Measurements from ENCODE around the gene CAMTA1.

Gene CAMTA1

GRCh38 chr1:7105269-7105668, 320.0 kb downstream of the CAMTA1 start:
- Histone ChIP-seq H3K27ac (ENCODE audit: extremely low read depth, low read depth, low read length) (no peak overlapping the region), H3K4me3 (ENCODE audit: low read depth, low read length) (no peak overlapping the region), H3K36me3 (ENCODE audit: control insufficient read depth in 2 of 2, insufficient read depth in 1 of 2, low read length in 2 of 2) (no peaks in the 10 kb centered on the region), H3K4me1 (ENCODE audit: control insufficient read depth, insufficient read depth, low read length) (no peaks in the 10 kb centered on the region), H3K9me3 (ENCODE audit: control insufficient read depth, insufficient read depth, low read depth, low read length) (no peaks in the 10 kb centered on the region)
- CTCF ChIA-PET: interaction anchor here (0.6 to 0.7 kb wide), 2 partner anchors 211 to 363 kb away, joined by 3 to 4 read pairs; no protein-coding TSS in a partner anchor
- TF ChIP-seq ZNF112 (tag by site-specific recombination; IDR thresholded peaks at IDR 0.05): no peak
- TF ChIP-seq SCRT1 (tag by site-specific recombination; IDR thresholded peaks at IDR 0.05; ENCODE audit: borderline replicate concordance): no peak
- no peak for TF ChIP-seq ZNF366 (tag by site-specific recombination; conservative IDR thresholded peaks at IDR 0.05)
- TF ChIP-seq BCL11A (tag by site-specific recombination; IDR thresholded peaks at IDR 0.05; ENCODE audit: low read depth): no peak
- no peak for TF ChIP-seq GLI2 (tag by site-specific recombination; IDR thresholded peaks at IDR 0.05; ENCODE audit: borderline replicate concordance, low read depth)
- no peak for TF ChIP-seq ZBTB10 (tag by site-specific recombination; IDR thresholded peaks at IDR 0.05)
- no peak for TF ChIP-seq ZFP41 (tag by site-specific recombination; IDR thresholded peaks at IDR 0.05; ENCODE audit: borderline replicate concordance)
- no peak for TF ChIP-seq ZBTB11 (tag by site-specific recombination; conservative IDR thresholded peaks at IDR 0.05; ENCODE audit: low read depth)
- TF ChIP-seq ZNF324 (tag by site-specific recombination; IDR thresholded peaks at IDR 0.05): no peak
- no peak for TF ChIP-seq ZNF514 (tag by site-specific recombination; IDR thresholded peaks at IDR 0.05)
- no peak for TF ChIP-seq ZNF398 (tag by site-specific recombination; IDR thresholded peaks at IDR 0.05)
- no peak for TF ChIP-seq ZSCAN18 (tag by site-specific recombination; IDR thresholded peaks at IDR 0.05)
- no peak for TF ChIP-seq ZNF19 (tag by site-specific recombination; IDR thresholded peaks at IDR 0.05; ENCODE audit: low read depth)
- no peak for TF ChIP-seq ZNF707 (tag by site-specific recombination; IDR thresholded peaks at IDR 0.05)
- TF ChIP-seq, protein P1, sequence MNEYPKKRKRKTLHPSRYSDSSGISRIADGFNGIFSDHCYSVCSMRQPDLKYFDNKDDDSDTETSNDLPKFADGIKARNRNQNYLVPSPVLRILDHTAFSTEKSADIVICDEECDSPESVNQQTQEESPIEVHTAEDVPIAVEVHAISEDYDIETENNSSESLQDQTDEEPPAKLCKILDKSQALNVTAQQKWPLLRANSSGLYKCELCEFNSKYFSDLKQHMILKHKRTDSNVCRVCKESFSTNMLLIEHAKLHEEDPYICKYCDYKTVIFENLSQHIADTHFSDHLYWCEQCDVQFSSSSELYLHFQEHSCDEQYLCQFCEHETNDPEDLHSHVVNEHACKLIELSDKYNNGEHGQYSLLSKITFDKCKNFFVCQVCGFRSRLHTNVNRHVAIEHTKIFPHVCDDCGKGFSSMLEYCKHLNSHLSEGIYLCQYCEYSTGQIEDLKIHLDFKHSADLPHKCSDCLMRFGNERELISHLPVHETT (tag by site-specific recombination; IDR thresholded peaks at IDR 0.05): no peak
- no peak for TF ChIP-seq ZNF510 (tag by site-specific recombination; IDR thresholded peaks at IDR 0.05; ENCODE audit: insufficient replicate concordance)
- POLR2A ChIA-PET: no interaction called here

All from HEK293 (cell line).